ENCODE measurements around the gene CWH43. TPM values are rescaled to one million over a fixed set of nuclear protein-coding genes. Genes with fewer than 3 reads are reported as not detected.

The CWH43 gene
- total and polyA plus RNA-seq, 2 of the 13 experiments (the other 11 are each of a cell fraction or from before 2014, with no cell fraction given), result not detected

DNA sequence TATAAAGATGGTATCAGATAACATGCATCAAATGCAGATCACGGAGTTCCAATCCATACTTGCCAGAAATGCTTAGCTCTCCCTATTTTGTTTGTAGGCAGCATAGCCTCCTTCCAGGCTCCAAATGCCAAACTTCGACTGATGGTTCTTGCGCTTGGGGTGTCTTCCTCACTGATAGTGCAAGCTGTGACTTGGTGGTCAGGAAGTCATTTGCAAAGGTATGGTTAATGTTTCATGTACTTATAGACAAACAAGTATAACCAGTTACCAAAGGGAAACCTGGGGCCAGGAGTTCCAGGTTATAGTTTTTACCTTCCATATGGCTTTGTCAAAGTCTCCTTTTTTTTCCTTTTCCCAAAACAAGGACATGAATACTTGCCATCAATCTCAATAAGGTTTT lies 5.3 kb downstream of the CWH43 start:
- H3K9me3 ChIP-seq (ENCODE audit: low read length), result no peaks in the 10 kb centered on the region
- no peak overlapping the region for H3K27ac ChIP-seq (ENCODE audit: extremely low read length, insufficient read depth, low read length)
- no peaks in the 10 kb centered on the region for H3K36me3 ChIP-seq (replicated peaks in 1 of 2; ENCODE audit: control insufficient read depth in 1 of 2, insufficient read depth in 2 of 2, low read length in 2 of 2)
- H4K20me1 ChIP-seq (ENCODE audit: insufficient read depth, low read length), result no peaks in the 10 kb centered on the region
- no peak overlapping the region for H2AFZ ChIP-seq (ENCODE audit: low read length)
- no TSS peak for BruUV-seq (replicated peaks)
- 0% methylated on average over 3 of the region's 3 CpGs for WGBS (ENCODE audit: low lambda C conversion rate)
- no peaks in the 10 kb centered on the region for H3K4me1 ChIP-seq (ENCODE audit: insufficient read depth, low read length)
- intact Hi-C loops (cut with micrococcal nuclease; ENCODE audit: unreplicated experiment), result no loop called here
- H3K79me2 ChIP-seq (ENCODE audit: insufficient read depth, low read length), result no peaks in the 10 kb centered on the region
- POLR2A ChIA-PET, result no interaction called here
- no peak overlapping the region for H3K4me2 ChIP-seq (ENCODE audit: low read depth, low read length)
- peaks cover 0 to 8% of the 10 kb centered on the region in 2 experiments; a peak in 2 of 5 replicates for H3K27me3 ChIP-seq (ENCODE audit: control insufficient read depth in 1 of 2, insufficient read depth in 2 of 2, low read length in 2 of 2)
- H3K9ac ChIP-seq (ENCODE audit: insufficient read depth, low read depth, low read length), result no peak overlapping the region
- FAIRE-seq, result no peak
- in situ Hi-C loops (cut with HindIII; ENCODE audit: extremely low pct_ligation_motif_present, low pct_unique_long_range_greater_than_20kb), result no loop called here
- H3K4me3 ChIP-seq (replicated peaks in 1 of 3; ENCODE audit: insufficient read depth in 1 of 3, low read depth in 2 of 3, low read length in 3 of 3), result no peak overlapping the region
- no peak for ATAC-seq
- CTCF ChIA-PET (ENCODE audit: low intra/inter-chr PET ratio, low total read pairs), result no interaction called here
- TF ChIP-seq ZNF143 (CRISPR knock-in tag; IDR thresholded peaks at IDR 0.05) (no peak), HHEX (CRISPR knock-in tag; IDR thresholded peaks at IDR 0.05) (no peak), RBAK (CRISPR knock-in tag; IDR thresholded peaks at IDR 0.05) (no peak), ZNF552 (CRISPR knock-in tag; IDR thresholded peaks at IDR 0.05; ENCODE audit: borderline replicate concordance) (no peak), SMAD9 (CRISPR knock-in tag; IDR thresholded peaks at IDR 0.05) (no peak), ZNF354B (CRISPR knock-in tag; IDR thresholded peaks at IDR 0.05) (no peak)
- TF ChIP-seq, protein P1, sequence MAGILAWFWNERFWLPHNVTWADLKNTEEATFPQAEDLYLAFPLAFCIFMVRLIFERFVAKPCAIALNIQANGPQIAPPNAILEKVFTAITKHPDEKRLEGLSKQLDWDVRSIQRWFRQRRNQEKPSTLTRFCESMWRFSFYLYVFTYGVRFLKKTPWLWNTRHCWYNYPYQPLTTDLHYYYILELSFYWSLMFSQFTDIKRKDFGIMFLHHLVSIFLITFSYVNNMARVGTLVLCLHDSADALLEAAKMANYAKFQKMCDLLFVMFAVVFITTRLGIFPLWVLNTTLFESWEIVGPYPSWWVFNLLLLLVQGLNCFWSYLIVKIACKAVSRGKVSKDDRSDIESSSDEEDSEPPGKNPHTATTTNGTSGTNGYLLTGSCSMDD (CRISPR knock-in tag; IDR thresholded peaks at IDR 0.05), result no peak
- TF ChIP-seq, protein P2, sequence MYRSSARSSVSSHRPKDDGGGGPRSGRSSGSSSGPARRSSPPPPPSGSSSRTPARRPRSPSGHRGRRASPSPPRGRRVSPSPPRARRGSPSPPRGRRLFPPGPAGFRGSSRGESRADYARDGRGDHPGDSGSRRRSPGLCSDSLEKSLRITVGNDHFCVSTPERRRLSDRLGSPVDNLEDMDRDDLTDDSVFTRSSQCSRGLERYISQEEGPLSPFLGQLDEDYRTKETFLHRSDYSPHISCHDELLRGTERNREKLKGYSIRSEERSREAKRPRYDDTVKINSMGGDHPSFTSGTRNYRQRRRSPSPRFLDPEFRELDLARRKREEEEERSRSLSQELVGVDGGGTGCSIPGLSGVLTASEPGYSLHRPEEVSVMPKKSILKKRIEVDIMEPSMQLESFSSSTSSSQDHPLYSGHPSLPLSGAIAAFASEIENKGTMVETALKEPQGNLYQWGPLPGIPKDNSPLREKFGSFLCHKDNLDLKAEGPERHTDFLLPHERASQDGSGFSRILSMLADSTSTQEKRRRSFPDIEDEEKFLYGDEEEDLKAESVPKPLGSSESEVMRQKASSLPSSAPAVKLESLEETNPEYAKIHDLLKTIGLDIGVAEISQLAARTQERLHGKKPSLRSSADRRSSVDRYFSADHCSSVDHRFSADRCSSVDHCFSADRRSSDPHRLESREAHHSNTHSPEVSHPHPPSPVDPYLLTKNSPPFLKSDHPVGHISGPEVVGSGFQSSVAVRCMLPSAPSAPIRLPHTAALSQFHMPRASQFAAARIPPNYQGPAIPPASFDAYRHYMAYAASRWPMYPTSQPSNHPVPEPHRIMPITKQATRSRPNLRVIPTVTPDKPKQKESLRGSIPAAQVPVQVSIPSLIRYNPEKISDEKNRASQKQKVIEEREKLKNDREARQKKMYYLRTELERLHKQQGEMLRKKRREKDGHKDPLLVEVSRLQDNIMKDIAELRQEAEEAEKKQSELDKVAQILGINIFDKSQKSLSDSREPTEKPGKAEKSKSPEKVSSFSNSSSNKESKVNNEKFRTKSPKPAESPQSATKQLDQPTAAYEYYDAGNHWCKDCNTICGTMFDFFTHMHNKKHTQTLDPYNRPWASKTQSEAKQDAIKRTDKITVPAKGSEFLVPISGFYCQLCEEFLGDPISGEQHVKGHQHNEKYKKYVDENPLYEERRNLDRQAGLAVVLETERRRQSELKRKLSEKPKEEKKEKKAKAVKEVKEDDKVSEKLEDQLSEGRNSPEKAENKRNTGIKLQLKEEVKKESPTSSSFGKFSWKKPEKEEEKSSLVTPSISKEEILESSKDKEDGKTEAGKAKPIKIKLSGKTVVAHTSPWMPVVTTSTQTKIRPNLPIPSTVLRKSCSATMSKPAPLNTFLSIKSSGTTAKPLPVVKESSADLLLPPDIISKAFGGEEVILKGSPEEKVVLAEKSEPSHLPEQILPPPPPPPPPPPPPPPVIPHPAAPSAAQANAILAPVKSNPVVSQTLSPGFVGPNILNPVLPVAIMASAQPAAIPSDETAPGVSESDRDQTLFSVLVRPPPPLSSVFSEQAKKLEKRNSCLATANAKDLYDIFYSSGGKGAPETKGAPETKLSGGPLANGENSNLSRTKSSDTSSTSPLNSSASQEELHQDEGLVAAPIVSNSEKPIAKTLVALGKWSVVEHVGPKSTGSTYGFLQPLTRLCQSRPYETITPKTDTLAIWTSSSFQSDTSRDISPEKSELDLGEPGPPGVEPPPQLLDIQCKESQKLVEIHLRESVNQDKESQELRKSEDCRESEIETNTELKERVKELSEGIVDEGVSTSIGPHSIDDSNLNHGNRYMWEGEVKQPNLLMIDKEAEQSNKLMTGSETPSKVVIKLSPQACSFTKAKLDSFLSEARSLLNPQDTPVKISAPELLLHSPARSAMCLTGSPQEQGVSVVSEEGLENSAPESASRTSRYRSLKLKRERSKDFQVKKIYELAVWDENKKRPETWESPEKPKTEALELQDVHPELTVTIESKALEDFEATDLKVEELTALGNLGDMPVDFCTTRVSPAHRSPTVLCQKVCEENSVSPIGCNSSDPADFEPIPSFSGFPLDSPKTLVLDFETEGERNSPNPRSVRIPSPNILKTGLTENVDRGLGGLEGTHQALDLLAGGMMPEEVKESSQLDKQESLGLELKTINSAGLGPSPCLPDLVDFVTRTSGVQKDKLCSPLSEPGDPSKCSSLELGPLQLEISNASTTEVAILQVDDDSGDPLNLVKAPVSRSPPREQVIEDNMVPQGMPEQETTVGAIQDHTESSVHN (CRISPR knock-in tag; IDR thresholded peaks at IDR 0.05), result no peak
- DNase-seq (ENCODE audit: low spot score), result no peak

All from HepG2 (cell line).